Stomach (tissue), 9 donors: ENCODE measurements around the gene PLCB1. TPM values are rescaled to one million over a fixed set of nuclear protein-coding genes. Genes with fewer than 3 reads are reported as not detected.
A peak's percentile ranks its signal among the peaks of the same experiment; 100 is the strongest.
"Not testable (repeated sequence)": the region's sequence is repeated elsewhere in the genome, so short reads cannot be mapped to it uniquely, and the experiment has no call there.

Experiments
- DNase-seq, 2 donors: peaks; one replicate each; pipeline versions ENCODE4 v3.0.0 to v3.0.0-alpha.2; 2013 to 2019
- H3K27ac ChIP-seq, 5 donors: fragments of 200-600 bp in 4 of 5; sonication (generic) in 4 of 5; one replicate each; pipeline ENCODE4 v1.5.1; 2013 to 2019; ENCODE audit warnings: mild to moderate bottlenecking in 1 of 5, moderate library complexity in 1 of 5
- H3K27me3 ChIP-seq, 3 donors: fragments of 200-600 bp; sonication (generic); one replicate each; pipeline ENCODE4 v1.5.1; 2017 to 2019; ENCODE audit warnings: mixed run types in 1 of 3
- H3K36me3 ChIP-seq, 4 donors: fragments of 200-600 bp; sonication (generic); 1 replicate in 3 of 4; 2 replicates in 1 of 4; pipeline ENCODE4 v1.5.1; 2016 to 2019
- H3K4me1 ChIP-seq, 4 donors: fragments of 200-600 bp; sonication (generic); one replicate each; pipeline ENCODE4 v1.5.1; 2016 to 2019
- H3K4me3 ChIP-seq, 4 donors: fragments of 200-600 bp; sonication (generic) in 3 of 4; one replicate each; pipeline ENCODE4 v1.5.1; 2016 to 2019; ENCODE audit warnings: mild to moderate bottlenecking in 1 of 4
- H3K9me3 ChIP-seq, 4 donors: fragments of 200-600 bp; sonication (generic); one replicate each; pipeline ENCODE4 v1.5.1; 2016 to 2019
- CTCF ChIP-seq, 7 experiments: fragments of 450-650 bp in 4 of 7; fragments of 200-600 bp in 3 of 7; sonication (generic) in 3 of 7; IDR thresholded peaks; one replicate each; pipeline ENCODE4 v1.5.1; 2016 to 2019; ENCODE audit warnings: antibody characterized with exemption in 7 of 7, control low read depth in 2 of 7, mild to moderate bottlenecking in 1 of 7
- EP300 ChIP-seq: sonication (generic); formaldehyde crosslinking; IDR thresholded peaks from one replicate; pipeline ENCODE4 v1.6.1; 2017; ENCODE audit warnings: antibody characterized with exemption
- POLR2A ChIP-seq, 4 donors: fragments of 450-650 bp; IDR thresholded peaks; one replicate each; pipeline ENCODE4 v1.6.1; 2016; ENCODE audit warnings: antibody characterized with exemption in 4 of 4, control low read depth in 2 of 4, mild to moderate bottlenecking in 1 of 4, moderate library complexity in 1 of 4
- POLR2AphosphoS5 ChIP-seq, 3 donors: sonication (generic); formaldehyde crosslinking; IDR thresholded peaks; one replicate each; pipeline ENCODE4 v1.6.1; 2016; ENCODE audit warnings: antibody characterized with exemption in 3 of 3
- WGBS, 5 donors: extraction: QIAGEN DNeasy Blood & Tissue Kit in 3 of 5; methylation state at CpG; one replicate each; pipeline versions ENCODE4 v1.1.5 to v1.1.7; 2013 to 2018; 5-methylcytosine and 5-hydroxymethylcytosine counted together
- intact Hi-C: fragments of 100-400 bp; cut with DNase I; formaldehyde crosslinking; loops from one replicate; pipeline ENCODE4 v1.15.1; 2023; ENCODE audit warnings: low total_unique reads
- polyA plus RNA-seq, 3 donors: library from polyadenylated mRNA; stranded (reverse); fragments of 200-250 nt; gene quantifications; one replicate each; pipeline ENCODE4 v1.2.3, GENCODE V29; 2013
- total RNA-seq, 5 donors: library from RNA; depleted of rRNA; stranded (reverse); fragments of >200 nt; gene quantifications; one replicate each; pipeline versions ENCODE4 v1.1.0 to v1.2.3, GENCODE V29; 2014 to 2016
- donor health status: healthy with polysubstance abuse.
- donor health status: Bipolar disorder and iron deficiency.
- donor health status: healthy.

Gene PLCB1
- total and polyA plus RNA-seq, 8 donors = 4.1 to 66.5 (median 11.7) TPM

- H3K9me3 ChIP-seq = no peaks in the 10 kb centered on the region
- H3K4me1 ChIP-seq = peaks cover 0 to 4% (median 0%) of the 10 kb centered on the region in 4 donors
- no peaks in the 10 kb centered on the region for H3K27me3 ChIP-seq
- WGBS, 5 donors = 73 to 85% (median 83%) methylated on average over 7 of the region's 7 CpGs
- H3K27ac ChIP-seq = no peak overlapping the region
- DNase-seq = peak in 1 of 2 donors; percentile 20
- H3K36me3 ChIP-seq = no peaks in the 10 kb centered on the region
- H3K4me3 ChIP-seq = no peak overlapping the region
- TF ChIP-seq POLR2AphosphoS5 (IDR thresholded peaks at IDR 0.05) = no peak
- TF ChIP-seq CTCF (IDR thresholded peaks at IDR 0.05) = no peak
- TF ChIP-seq EP300 = no peak
- no peak for TF ChIP-seq POLR2A (IDR thresholded peaks at IDR 0.05)
- intact Hi-C loops = no loop called here
These were observed 451.5 kb downstream of the PLCB1 start for GRCh38 chr20:8583566-8584043.

GRCh38 chr20:8587251-8587650 is 455.2 kb downstream of the PLCB1 start:
- 73 to 91% (median 85%) methylated on average over 1 of the region's 1 CpG for WGBS, 5 donors
- H3K4me3 ChIP-seq = no peak overlapping the region
- no peaks in the 10 kb centered on the region for H3K27me3 ChIP-seq
- no peaks in the 10 kb centered on the region for H3K36me3 ChIP-seq
- DNase-seq = no peak
- no peaks in the 10 kb centered on the region for H3K4me1 ChIP-seq
- H3K9me3 ChIP-seq = no peaks in the 10 kb centered on the region
- intact Hi-C loops = no loop called here
- TF ChIP-seq POLR2A (IDR thresholded peaks at IDR 0.05) = no peak
- H3K27ac ChIP-seq = no peak overlapping the region

- 79 to 89% (median 86%) methylated on average over 3 of the region's 3 CpGs for WGBS, 5 donors
- H3K27me3 ChIP-seq = no peaks in the 10 kb centered on the region
- H3K4me3 ChIP-seq = no peak overlapping the region
- no peak for DNase-seq
- H3K36me3 ChIP-seq = no peaks in the 10 kb centered on the region
- H3K27ac ChIP-seq = no peak overlapping the region
- H3K9me3 ChIP-seq = no peaks in the 10 kb centered on the region
- no peak for TF ChIP-seq POLR2A (IDR thresholded peaks at IDR 0.05)
- no peak for TF ChIP-seq CTCF (IDR thresholded peaks at IDR 0.05)
- TF ChIP-seq POLR2AphosphoS5 (IDR thresholded peaks at IDR 0.05) = no peak
- no peak for TF ChIP-seq EP300
- intact Hi-C loops = no loop called here
- H3K4me1 ChIP-seq = no peaks in the 10 kb centered on the region
These were observed 455.7 kb downstream of the PLCB1 start for GRCh38 chr20:8587810-8588209.

- no peak overlapping the region for H3K27ac ChIP-seq
- TF ChIP-seq EP300 = no peak
- no peak for TF ChIP-seq CTCF (IDR thresholded peaks at IDR 0.05)
- TF ChIP-seq POLR2AphosphoS5 (IDR thresholded peaks at IDR 0.05) = no peak
- no peak for TF ChIP-seq POLR2A (IDR thresholded peaks at IDR 0.05)
- WGBS, 5 donors = 87 to 91% (median 88%) methylated on average over 4 of the region's 4 CpGs
- H3K36me3 ChIP-seq = no peaks in the 10 kb centered on the region
- no peak for DNase-seq
- no peaks in the 10 kb centered on the region for H3K9me3 ChIP-seq
- no peaks in the 10 kb centered on the region for H3K27me3 ChIP-seq
- intact Hi-C loops = no loop called here
- H3K4me1 ChIP-seq = no peaks in the 10 kb centered on the region
- H3K4me3 ChIP-seq = no peak overlapping the region
These were observed 457.9 kb downstream of the PLCB1 start for GRCh38 chr20:8589956-8590355.

GRCh38 chr20:8600910-8601541 is 469.0 kb downstream of the PLCB1 start:
- H3K9me3 ChIP-seq, H3K27me3 ChIP-seq, DNase-seq, intact Hi-C loops, H3K36me3 ChIP-seq, H3K27ac ChIP-seq, H3K4me3 ChIP-seq: not testable (repeated sequence)
- H3K4me1 ChIP-seq = peaks cover 0 to 22% (median 11%) of the 10 kb centered on the region in 4 donors
- 66 to 89% (median 85%) methylated on average over 8 to 14 of the region's 18 CpGs for WGBS, 5 donors
